Dedifferentiated amniotic fluid mesenchymal stem cell (primary cell): ENCODE measurements around the gene SUCNR1.
"Not testable (repeated sequence)": the region's sequence is repeated elsewhere in the genome, so short reads cannot be mapped to it uniquely, and the experiment has no call there.

Experiments
- DNase-seq: peaks from one replicate; pipeline ENCODE4 v3.0.0-alpha.2; 2016; ENCODE audit errors: extremely low spot score

The SUCNR1 gene

GRCh38 chr3:151871639-151872468 lies 1.6 kb upstream of the SUCNR1 start:
- DNase-seq: no peak

GRCh38 chr3:151874079-151874478 lies 636 bp downstream of the SUCNR1 start:
- not testable (repeated sequence) for DNase-seq

GRCh38 chr3:151875759-151876158 lies 2.3 kb downstream of the SUCNR1 start:
- no peak for DNase-seq

GRCh38 chr3:151877269-151877668 lies 3.8 kb downstream of the SUCNR1 start:
- DNase-seq: no peak

GRCh38 chr3:151878465-151878864 lies 5.0 kb downstream of the SUCNR1 start:
- DNase-seq: no peak

GRCh38 chr3:151879037-151879436 lies 5.6 kb downstream of the SUCNR1 start:
- no peak for DNase-seq

- DNase-seq: no peak
These were observed 6.4 kb downstream of the SUCNR1 start for GRCh38 chr3:151879679-151880415.

- no peak for DNase-seq
These were observed 6.9 kb downstream of the SUCNR1 start for GRCh38 chr3:151880416-151880690.

- DNase-seq: no peak
These were observed 7.7 kb downstream of the SUCNR1 start for GRCh38 chr3:151881137-151881536.

GRCh38 chr3:151885397-151885796 lies 12.0 kb downstream of the SUCNR1 start:
- not testable (repeated sequence) for DNase-seq

GRCh38 chr3:151887450-151888211 lies 14.2 kb downstream of the SUCNR1 start:
- not testable (repeated sequence) for DNase-seq

GRCh38 chr3:151890721-151891141 lies 17.3 kb downstream of the SUCNR1 start:
- no peak for DNase-seq

GRCh38 chr3:151891721-151892120 lies 18.3 kb downstream of the SUCNR1 start:
- DNase-seq: no peak

GRCh38 chr3:151894219-151894618 lies 20.8 kb downstream of the SUCNR1 start:
- no peak for DNase-seq

- DNase-seq: no peak
These were observed 22.2 kb downstream of the SUCNR1 start for GRCh38 chr3:151895478-151896241.

- no peak for DNase-seq
These were observed 23.0 kb downstream of the SUCNR1 start for GRCh38 chr3:151896246-151897012.

- not testable (repeated sequence) for DNase-seq
These were observed 24.7 kb downstream of the SUCNR1 start for GRCh38 chr3:151898121-151898520.

GRCh38 chr3:151898564-151899261 lies 25.3 kb downstream of the SUCNR1 start:
- not testable (repeated sequence) for DNase-seq

GRCh38 chr3:151899996-151900395 lies 26.6 kb downstream of the SUCNR1 start:
- DNase-seq: no peak

GRCh38 chr3:151900460-151900859 lies 27.0 kb downstream of the SUCNR1 start:
- DNase-seq: no peak
